T1000 (cell line): Measurements from ENCODE around the gene ABCC1.
"Not testable (repeated sequence)": the region's sequence is repeated elsewhere in the genome, so short reads cannot be mapped to it uniquely, and the experiment has no call there.

ENCODE experiments used
- DNase-seq: peaks from one replicate; lab custom pipeline; 2025; ENCODE audit warnings: mixed read lengths; lab: John Stamatoyannopoulos, UW

Gene ABCC1

DNA sequence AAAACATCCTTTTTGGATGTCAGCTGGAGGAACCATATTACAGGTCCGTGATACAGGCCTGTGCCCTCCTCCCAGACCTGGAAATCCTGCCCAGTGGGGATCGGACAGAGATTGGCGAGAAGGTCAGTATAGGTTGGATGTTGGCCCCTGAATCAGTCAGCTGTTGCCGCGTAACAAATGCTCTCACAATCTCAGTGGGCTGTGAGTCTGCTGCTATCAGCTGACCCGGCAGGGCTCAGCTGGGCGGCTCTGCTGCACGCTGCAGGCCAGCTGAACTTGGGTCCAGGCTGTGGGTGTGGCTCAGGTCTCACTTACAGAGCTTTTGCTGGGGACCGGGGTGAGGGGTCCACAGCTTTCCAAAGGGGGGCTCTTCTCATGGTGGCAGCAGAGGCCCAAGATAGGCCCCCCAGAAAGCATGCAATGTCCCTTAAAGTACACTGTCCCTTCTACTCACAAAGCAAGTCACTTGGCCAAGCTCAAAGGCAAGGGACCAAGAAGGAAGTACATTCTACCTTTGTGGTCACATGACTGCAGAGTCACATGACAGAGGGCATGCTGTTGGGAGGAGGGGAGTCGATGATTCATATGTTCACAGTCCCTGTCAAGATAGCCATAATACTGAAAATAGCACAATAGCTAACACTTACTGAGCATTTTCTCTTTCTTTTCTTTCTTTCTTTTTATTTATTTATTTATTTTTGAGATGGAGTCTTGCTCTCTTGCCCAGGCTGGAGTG, 134.2 kb downstream of the ABCC1 start:
- no peak for DNase-seq

DNA sequence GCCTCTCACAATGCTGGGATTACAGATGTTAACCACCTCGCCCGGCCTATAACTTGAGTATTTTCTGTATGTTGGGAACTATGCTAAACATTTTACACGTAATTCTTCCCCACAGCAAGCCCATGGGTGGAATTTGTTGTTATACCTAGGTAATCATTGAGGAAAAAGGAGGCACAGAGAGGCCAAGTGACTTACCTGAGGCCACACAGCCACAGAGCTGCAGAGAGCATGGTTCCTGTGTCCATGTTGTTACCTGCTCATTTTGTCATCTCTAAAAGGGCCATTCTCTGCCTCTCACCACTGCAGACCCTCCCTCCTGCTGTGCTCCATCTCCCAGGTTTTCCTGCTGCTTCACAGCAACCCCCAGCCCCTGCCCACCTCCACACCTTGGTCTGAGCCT, 135.5 kb downstream of the ABCC1 start:
- DNase-seq = no peak

DNA sequence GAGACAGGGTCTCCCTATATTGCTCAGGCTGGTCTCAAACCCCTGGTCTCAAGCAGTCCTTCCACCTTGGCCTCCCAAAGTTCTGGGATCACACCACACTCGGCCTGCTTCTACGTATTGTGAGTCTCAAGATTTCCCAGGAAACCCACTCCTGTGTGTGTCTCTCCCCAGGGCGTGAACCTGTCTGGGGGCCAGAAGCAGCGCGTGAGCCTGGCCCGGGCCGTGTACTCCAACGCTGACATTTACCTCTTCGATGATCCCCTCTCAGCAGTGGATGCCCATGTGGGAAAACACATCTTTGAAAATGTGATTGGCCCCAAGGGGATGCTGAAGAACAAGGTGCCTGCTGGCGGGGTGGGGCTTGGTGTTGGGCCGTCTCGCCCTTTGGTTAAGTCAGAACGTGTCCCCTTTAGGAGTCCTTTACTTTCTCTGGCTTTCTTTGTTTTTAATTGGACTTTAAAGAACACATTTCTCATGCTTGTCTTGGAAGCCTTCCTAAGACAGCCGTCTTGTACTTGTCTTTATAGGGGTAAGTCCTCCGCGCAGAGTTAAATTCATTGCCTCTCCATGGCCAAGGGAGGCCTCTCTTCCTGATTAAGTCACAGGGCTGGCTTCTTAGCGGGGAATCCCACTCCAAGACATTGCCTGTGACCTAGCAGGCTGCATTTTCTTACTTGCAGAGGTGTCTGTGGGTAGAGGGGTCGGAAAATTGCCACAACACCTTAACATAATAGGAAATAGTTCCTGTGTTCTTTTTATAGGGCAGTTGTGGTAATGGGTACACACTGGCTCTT, 137.4 kb downstream of the ABCC1 start:
- no peak for DNase-seq

DNA sequence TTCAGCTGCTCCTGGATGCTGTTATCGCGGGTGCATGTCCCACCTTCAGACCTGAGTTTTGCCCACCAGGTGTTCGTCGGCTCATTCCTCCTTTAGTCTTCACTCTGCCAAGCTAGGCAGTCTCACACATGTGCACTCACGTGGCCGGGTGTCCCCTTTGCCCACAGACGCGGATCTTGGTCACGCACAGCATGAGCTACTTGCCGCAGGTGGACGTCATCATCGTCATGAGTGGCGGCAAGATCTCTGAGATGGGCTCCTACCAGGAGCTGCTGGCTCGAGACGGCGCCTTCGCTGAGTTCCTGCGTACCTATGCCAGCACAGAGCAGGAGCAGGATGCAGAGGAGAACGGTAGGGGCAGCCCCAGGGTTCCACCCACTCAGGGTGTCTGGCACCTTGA, 140.8 kb downstream of the ABCC1 start:
- no peak for DNase-seq

DNA sequence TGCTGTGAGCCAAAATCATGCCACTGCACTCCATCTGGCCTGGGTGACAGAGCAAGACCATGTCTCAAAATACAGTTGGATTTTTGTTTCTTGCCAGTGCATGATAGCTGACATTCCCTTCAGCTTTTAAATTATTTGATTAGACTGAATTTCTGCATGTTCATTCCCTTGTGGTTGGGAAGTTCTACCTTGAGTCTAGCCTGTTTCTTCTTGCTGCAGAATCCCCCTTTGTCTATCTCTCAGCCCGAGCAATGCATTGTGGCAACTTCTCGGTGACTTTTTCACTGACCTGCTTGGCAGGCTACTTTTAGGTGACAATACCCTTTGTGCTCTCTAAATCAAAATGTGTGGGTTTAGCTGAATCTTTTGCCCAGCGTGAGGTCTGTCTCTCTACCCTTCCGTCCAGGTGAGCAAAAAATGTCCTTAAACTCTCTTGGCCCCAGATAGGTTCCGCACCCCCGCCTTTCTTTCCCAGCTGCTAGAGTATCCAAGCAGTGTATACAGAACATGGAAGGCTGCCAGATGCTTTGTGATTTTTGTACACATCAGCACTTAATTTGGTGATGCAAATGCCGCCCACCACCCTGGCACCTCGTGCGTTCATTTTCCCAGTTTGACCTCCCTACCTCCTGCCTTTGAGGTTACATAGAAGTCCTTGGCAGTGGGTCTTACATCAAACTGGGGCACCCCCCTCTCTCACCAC, 143.7 kb downstream of the ABCC1 start:
- no peak for DNase-seq

DNA sequence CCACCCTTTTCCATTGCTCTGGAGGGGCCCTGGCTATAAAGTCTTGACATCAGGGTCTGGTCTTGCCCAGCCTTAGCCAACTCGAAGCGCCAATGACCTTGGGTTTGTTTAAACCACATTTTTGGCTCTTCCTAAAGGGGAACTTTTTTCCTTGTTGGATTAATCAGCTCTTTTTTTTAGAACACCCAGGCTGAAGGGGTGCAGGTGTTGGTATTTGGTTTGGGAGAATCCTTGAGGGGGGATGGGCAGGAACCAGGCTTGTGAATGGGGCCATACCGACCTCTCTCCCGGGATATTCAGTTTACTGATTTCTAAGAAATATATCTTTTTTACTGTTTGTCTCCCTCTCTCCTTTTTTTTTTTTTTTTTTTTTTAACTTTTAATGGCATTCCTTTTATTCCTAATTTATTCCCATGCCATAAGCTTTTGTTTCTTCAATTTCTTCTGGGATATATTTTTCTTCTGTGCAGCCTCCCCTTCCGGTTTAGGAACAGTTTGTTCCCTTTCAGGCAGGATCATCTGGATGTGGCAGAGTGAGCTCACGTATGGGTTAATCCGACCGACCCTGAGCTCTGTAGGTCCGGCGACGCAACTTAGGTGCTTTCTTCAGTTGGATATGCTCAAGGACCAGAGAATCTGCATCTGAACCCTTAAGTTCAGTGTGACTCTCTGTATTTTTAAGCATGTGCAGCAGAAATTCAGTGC, 144.4 kb downstream of the ABCC1 start:
- no peak for DNase-seq

DNA sequence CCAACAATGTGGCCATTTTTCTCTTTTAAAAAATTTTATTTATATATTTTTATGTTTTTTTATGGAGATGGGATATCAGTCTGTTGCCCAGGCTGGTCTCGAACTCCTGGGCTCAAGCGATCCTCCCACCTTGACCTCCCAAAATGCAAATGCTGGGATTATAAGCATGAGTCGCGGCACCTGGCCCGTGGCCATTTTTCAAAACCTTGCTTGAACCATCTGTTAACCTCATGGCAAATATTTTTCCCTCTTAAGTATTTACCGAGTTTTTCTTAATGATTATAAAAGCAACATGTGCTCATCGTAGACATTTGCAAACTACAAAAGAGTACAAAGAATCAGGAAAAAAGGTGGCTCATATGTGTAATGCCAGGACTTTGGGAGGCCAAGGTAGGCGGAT, 146.2 kb downstream of the ABCC1 start:
- DNase-seq = no peak

DNA sequence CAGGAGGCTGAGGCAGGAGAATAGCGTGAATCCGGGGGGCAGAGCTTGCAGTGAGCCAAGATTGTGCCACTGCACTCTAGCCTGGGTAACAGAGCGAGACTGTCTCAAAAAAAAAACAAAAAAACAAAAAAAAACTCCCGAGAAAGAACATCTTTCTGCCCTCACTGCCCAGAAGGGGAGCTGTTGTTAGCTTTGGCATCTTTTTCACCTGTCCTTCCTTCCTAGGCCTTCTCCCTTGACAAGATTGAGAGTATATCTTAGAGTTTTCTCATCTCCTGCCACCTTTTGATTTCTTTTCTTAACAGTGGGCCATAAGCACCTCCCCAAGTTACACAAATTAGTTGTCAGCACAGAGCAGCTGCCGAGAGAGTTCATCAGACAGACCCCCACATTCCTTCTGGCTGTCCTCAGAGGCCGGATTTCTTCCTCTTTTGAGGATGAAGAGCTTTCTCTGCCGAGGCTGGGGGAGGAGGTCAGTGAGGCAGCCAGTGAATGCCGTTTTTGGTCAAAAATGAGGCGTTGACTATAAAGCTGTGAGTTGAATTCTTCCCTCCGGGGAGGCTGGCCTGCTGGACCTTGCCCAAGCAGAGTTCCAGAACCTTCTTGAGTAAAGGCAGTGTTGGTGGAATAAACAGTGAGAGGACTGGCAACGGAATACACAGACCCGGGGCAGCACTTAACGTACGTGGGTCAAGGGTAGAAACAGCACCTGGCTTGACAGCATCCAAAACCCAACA, 146.9 kb downstream of the ABCC1 start:
- DNase-seq = no peak

DNA sequence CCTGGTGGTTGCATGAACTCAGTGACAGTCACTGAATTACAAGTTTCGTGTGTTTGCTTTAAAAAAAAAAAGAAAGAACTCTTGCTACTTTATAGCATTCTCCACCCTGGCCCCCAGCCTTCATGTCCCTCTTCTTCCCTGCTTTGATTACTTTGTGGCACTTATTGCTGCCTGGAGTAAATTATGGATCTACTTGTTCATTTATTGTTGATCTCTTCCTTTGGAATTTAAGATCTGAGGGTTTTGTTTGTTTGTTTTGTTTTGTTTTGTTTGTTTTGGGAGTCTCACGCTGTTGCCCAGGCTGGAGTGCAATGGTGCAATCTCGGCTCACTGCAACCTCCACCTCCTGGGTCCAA, 147.4 kb downstream of the ABCC1 start:
- no peak for DNase-seq

DNA sequence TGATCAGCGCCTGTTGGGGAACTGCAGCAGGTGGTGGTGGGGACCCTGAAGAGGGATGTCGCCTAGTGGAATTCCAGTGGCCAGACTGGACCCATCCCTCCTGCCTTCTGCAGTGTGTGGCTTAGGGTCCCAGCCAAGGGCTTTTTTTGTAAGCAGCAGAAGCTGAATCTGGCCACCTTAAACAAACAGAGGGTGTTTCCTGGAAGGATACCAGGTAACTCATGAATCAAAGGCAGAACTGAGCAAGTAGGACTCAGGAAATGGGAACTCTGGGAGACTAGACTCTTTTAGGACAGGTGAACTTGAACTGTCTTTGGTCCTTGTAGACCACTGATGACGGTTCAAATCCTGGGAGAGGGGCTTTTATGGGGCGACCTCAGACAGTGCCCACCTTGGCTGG, 149.9 kb downstream of the ABCC1 start:
- no peak for DNase-seq

DNA sequence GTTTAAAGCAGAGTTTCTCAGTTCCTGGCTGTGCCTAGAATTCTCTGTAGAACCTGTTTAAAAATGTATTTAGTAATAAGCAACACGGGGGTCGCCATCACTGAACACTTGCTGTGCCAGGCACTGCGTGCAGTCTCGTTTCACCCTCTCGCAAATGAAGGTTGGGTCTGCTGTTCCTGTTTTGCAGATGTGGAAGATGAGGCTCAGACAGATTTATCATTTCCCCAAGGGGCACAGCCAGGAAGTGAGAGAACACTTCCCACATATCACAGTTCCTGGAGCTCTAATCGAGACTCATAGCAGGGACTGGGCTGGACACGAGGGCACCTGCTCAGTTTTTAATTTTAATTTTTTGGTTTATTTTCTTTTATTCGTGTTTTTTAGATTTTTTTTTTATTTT, 151.2 kb downstream of the ABCC1 start:
- no peak for DNase-seq

DNA sequence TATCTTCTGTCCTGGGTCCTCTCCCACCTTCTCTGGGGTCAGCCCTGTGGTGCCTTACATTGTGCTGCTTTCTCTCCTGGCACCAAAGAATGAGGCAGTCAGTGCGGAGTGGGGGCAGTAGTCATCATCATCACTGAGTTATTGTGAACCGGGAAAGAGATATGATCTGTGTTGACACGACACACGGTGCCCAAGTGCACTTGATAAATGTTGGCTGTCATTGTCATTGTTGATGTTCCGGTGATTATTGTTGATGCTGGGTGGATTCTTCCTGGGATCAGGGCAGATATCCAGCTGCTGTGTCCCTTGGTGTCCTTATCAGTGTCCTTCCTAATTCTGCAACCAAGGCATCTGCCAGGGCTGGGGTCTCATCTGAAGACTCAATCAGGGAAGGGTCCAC, 152.2 kb downstream of the ABCC1 start:
- DNase-seq = no peak

DNA sequence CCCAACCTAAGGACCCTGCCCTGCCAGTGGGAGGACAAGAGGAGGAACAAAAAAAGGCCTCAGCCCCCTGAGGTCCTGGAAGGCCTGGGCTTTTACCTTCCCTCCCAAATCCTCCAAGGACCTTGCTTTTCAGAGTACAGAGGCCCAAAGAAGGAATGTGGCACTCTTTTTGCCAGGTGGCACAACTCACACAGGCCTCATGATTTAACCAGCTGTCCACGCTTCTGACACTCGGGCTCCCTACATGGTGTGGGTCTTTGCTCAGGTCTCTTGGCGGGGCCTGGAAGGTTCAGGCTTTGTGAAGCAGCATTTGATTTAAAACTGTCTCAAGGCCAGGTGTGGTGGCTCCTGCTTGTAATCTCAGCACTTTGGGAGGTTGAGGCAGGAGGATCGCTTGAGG, 153.3 kb downstream of the ABCC1 start:
- no peak for DNase-seq

DNA sequence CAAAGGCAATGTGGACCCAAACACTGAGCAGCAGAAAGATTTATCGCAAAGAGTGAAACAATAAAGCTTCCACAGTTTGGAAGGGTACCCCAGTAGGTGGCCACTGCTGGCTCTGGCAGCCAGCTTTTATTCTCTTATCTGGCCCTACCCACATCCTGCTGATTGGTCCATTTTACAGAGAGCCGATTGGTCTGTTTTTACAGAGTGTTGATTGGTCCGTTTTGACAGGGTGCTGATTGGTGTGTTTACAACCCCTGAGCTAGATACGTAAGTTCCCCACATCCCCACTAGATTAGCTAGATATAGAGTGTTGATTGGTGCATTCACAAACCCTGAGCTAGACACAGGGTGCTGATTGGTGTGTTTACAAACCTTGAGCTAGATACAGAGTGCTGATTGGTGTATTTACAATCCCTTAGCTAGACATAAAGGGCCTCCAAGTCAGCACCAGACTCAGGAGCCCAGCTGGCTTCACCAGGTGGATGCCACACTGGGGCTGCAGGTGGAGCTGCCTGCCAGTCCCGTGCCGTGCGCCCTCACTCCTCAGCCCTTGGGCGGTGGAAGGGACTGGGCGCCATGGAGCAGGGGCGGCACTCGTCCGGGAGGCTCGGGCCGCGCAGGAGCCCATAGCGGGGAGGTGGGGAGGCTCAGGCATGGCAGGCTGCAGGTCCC, 154.9 kb downstream of the ABCC1 start:
- not testable (repeated sequence) for DNase-seq

DNA sequence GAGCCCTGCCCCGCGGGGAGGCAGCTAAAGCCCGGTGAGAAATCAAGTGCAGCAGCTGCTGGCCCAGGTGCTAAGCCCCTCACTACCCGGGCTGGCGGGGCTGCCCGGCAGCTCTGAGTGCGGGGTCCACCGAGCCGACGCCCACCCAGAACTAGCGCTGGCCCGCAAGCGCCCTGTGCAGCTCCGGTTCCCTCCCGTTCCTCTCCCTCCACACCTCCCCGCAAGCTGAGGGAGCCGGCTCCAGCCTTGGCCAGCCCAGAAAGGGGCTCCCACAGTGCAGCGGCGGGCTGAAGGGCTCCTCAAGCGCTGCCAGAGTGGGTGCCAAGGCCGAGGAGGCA, 155.4 kb downstream of the ABCC1 start:
- DNase-seq = not testable (repeated sequence)

DNA sequence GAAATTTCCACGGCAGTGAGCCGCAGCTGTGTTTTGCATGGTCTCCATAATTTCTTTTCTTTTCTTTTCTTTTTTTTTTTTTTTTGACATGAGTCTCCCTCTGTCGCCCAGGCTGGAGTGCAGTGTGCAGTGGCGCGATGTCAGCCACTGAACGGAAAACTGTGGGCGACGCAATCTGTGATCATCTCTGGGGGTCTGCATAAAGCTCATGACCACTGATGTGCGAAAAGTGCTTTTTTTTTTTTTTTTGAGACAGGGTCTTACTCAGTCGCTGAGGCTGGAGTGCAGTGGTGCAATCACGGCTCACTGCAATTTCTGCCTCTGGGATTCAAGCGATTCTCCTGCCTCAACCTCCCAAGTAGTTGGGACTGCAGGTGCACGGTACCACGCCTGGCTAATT, 156.2 kb downstream of the ABCC1 start:
- no peak for DNase-seq

DNA sequence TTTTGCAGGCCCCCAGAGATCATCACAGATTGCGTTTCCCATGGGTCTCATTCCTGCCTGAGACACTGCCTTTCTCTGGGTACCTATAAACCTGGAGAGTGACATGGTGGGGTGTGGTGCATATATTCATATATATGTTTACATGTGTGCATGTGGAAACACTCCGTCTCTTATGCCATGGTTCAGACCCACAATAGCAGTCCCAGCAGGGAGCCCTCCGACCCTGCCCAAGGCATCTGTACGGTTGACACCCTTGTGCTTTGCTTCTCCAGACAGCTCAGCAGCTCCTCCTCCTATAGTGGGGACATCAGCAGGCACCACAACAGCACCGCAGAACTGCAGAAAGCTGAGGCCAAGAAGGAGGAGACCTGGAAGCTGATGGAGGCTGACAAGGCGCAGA, 157.1 kb downstream of the ABCC1 start:
- DNase-seq = no peak

DNA sequence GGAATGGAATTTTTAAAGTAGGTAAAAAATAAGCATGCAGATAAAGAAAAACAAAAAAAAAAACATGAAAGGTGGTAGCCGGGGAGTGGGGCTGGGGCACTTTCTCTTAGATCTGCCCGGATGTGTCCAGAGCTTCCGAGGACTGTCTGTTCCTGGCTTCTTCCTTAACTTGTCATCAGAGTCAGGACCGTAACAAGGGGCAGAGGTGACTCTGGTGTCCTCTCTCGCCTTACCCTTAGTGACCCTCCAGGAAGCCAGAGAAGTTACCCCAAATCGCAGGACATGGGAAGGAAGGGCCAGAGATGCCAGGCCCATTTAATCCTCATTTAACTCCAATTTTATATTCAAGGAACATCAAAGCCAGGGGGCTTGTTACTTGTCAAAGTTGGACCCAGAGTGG, 158.4 kb downstream of the ABCC1 start:
- no peak for DNase-seq

DNA sequence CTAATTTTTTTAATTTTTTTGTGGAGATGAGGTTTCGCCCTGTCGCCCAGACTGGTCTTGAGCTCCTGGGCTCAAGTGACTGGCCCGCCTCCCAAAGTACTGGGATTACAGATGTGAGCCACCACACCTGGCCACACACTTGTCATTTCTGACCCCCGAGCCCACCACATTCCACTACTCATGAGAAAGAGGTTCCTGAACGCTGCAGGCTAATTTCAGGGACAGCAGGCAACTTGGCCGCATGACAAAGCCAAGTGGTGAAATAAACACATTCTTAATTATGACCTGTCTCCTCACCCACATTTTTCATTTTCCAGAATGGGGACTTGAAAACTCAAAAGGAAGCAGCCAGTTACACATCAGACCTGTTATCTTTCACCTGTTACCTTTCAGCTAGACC, 159.3 kb downstream of the ABCC1 start:
- no peak for DNase-seq

DNA sequence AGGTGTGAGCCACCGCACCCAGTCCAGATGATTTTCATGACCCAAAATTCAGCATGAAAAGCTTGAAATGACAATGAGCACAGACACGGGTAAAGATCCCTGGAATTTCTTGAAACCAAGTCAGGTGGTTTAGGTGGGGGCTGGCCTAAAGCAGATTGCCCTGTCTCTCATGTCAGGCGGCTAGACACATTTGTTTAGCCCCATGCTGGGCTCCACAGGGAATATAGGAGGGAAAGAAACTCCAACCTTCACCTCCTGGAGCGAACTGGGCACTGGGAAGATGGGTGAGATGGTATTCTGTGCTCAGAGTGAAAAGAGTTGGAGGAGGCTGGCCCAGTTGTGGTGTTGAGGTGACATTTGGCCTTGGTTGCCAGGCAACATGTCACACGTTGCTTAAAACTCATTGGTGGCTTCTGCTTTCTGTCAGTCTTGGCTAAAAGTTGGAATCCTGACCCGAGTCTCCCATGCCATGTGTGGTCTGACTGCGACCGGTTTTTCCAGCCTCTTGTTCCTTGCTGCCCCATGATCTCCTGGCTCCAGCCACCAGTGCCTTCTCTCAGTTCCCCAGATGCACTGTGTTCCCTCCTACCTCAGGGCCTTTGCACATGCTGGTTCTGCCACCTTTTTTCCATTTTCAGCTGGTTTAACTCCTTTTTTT, 160.2 kb downstream of the ABCC1 start:
- no peak for DNase-seq

DNA sequence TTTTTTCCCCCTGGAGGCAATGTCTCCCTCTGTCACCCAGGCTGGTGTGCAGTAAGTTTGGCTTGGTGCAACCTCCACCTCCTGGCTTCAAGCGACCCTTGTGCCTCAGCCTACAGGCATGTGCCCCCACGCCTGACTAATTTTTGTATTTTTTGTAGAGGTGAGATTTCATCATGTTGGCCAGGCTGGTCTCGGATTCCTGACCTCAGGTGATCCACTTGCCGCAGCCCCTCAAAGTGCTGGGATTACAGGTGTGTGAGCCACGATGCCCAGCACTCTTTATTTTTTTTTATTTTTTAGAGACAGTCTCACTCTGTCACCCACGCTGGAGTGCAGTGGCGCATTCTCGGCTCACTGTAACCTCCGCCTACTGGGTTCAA, 160.7 kb downstream of the ABCC1 start:
- DNase-seq = no peak
